MM.1S (cell line): ENCODE measurements around the gene IREB2.
A peak's percentile ranks its signal among the peaks of the same experiment; 100 is the strongest.

Experiments
- DNase-seq: peaks from one replicate; pipeline ENCODE4 v3.0.0-alpha.2; 2015
- H2AFZ ChIP-seq: fragments of 300-600 bp; sonication (generic); 2 replicates; pipeline ENCODE4 v1.6.0; 2016; ENCODE audit warnings: antibody characterized with exemption, low read length
- H3F3A ChIP-seq: fragments of 300-600 bp; sonication (generic); 2 replicates; pipeline ENCODE4 v1.6.1; 2016; ENCODE audit warnings: mild to moderate bottlenecking, antibody characterized with exemption, low read length, moderate library complexity, mixed read lengths; ENCODE audit not compliant: insufficient read depth
- H3K27ac ChIP-seq: fragments of 300-600 bp; sonication (generic); 2 replicates; pipeline ENCODE4 v1.5.1; 2016; ENCODE audit warnings: mild to moderate bottlenecking, low read length
- H3K27me3 ChIP-seq: fragments of 300-600 bp; sonication (generic); replicated peaks from 2 replicates; pipeline ENCODE4 v1.6.0; 2016; ENCODE audit warnings: low read length; ENCODE audit not compliant: insufficient read depth
- H3K36me3 ChIP-seq: fragments of 300-600 bp; sonication (generic); replicated peaks from 2 replicates; pipeline ENCODE4 v1.6.1; 2016; ENCODE audit warnings: mild to moderate bottlenecking, low read length, mixed read lengths; ENCODE audit not compliant: insufficient read depth
- H3K4me1 ChIP-seq: fragments of 300-600 bp; sonication (generic); 2 replicates; pipeline ENCODE4 v1.6.1; 2016; ENCODE audit warnings: low read length, mixed read lengths
- H3K4me2 ChIP-seq: fragments of 300-600 bp; sonication (generic); 2 replicates; pipeline ENCODE4 v1.6.0; 2016; ENCODE audit warnings: low read depth, low read length
- H3K4me3 ChIP-seq: fragments of 300-600 bp; sonication (generic); 2 replicates; pipeline ENCODE4 v1.5.1; 2016; ENCODE audit warnings: low read length, mixed read lengths
- H3K79me2 ChIP-seq: fragments of 300-600 bp; sonication (generic); 2 replicates; pipeline ENCODE4 v1.6.1; 2016; ENCODE audit warnings: mixed run types, low read length, mixed read lengths
- H3K9ac ChIP-seq: fragments of 300-600 bp; sonication (generic); 2 replicates; pipeline ENCODE4 v1.6.1; 2016; ENCODE audit warnings: low read length, mixed read lengths
- H3K9me2 ChIP-seq: fragments of 300-600 bp; sonication (generic); replicated peaks from 2 replicates; pipeline ENCODE4 v1.6.1; 2016; ENCODE audit warnings: mild to moderate bottlenecking, low read length, mixed read lengths; ENCODE audit not compliant: insufficient read depth
- H3K9me3 ChIP-seq: fragments of 300-600 bp; sonication (generic); replicated peaks from 2 replicates; pipeline ENCODE4 v1.6.1; 2016; ENCODE audit warnings: mild to moderate bottlenecking, low read length, mixed read lengths; ENCODE audit not compliant: insufficient read depth
- H4K20me1 ChIP-seq: fragments of 300-600 bp; sonication (generic); 2 replicates; pipeline ENCODE4 v1.6.1; 2016; ENCODE audit warnings: mild to moderate bottlenecking, low read length, moderate library complexity, mixed read lengths; ENCODE audit not compliant: insufficient read depth
- EZH2 ChIP-seq: fragments of 300-600 bp; sonication (generic); optimal IDR thresholded peaks from 2 replicates; pipeline ENCODE3; 2017; ENCODE audit warnings: low read depth, mild to moderate bottlenecking, antibody characterized with exemption, low read length, mixed read lengths
- EZH2phosphoT487 ChIP-seq: fragments of 300-600 bp; sonication (generic); IDR thresholded peaks from 2 replicates; pipeline ENCODE4 v1.6.1; 2018; ENCODE audit warnings: antibody characterized with exemption, low read length
- TF ChIP-seq, protein P1 (sequence below): fragments of 300-600 bp; sonication (generic); IDR thresholded peaks from 2 replicates; pipeline ENCODE4 v1.5.1; 2016; ENCODE audit warnings: antibody characterized with exemption, low read length, mixed read lengths

The IREB2 gene

DNA sequence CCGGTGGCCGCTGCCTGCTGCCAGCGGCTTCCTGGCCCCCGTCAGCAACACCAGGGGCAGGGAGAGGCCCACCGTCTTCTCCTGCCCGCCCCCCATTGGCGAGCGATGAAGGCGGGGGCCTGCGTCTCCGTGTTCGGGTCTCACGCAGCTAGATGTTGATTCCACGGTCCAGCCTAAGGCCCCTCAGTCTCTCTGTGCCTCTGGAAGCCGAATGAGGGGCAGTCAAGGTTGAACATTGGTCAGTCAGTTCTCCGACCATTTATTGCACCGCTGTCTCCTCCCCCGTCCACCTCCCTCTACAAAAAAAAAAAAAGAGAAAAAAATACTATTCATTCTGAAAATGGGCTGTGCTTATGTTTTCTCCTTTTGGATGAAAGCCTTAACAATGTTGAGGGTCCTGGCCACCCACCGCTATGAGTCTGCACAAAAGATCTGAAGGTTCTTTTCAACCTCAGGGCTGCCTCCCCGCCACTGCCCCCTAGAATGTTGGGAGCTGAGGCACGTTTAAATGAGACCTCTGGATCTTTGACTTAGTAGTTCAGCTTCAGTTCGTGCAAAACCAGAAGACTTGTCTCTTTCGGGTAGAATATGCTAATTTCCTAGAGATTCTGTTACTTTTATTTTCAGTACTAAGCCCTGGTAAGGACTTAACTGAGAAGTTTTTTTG lies 736 bp downstream of the IREB2 start:
- TF ChIP-seq EZH2phosphoT487 (no peak), EZH2 (no peak)
- TF ChIP-seq, protein P1, sequence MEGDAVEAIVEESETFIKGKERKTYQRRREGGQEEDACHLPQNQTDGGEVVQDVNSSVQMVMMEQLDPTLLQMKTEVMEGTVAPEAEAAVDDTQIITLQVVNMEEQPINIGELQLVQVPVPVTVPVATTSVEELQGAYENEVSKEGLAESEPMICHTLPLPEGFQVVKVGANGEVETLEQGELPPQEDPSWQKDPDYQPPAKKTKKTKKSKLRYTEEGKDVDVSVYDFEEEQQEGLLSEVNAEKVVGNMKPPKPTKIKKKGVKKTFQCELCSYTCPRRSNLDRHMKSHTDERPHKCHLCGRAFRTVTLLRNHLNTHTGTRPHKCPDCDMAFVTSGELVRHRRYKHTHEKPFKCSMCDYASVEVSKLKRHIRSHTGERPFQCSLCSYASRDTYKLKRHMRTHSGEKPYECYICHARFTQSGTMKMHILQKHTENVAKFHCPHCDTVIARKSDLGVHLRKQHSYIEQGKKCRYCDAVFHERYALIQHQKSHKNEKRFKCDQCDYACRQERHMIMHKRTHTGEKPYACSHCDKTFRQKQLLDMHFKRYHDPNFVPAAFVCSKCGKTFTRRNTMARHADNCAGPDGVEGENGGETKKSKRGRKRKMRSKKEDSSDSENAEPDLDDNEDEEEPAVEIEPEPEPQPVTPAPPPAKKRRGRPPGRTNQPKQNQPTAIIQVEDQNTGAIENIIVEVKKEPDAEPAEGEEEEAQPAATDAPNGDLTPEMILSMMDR, result peak; percentile 25
- Histone ChIP-seq H3K27me3 (no peaks in the 10 kb centered on the region), H3K9me3 (no peaks in the 10 kb centered on the region), H3F3A (no peaks in the 10 kb centered on the region), H3K27ac (peak overlapping the region; percentile 62; the same call in 1 of the 2 replicates), H3K4me1 (0 out of 2 replicates have a peak, but pooled peaks cover 6% of the 10 kb centered on the region), H3K9me2 (no peaks in the 10 kb centered on the region), H2AFZ (peak overlapping the region; percentile 79), H3K79me2 (peaks cover 56% of the 10 kb centered on the region), H3K4me2 (peak overlapping the region; percentile 63), H3K4me3 (peak overlapping the region; percentile 95), H3K9ac (peak overlapping the region; percentile 99), H3K36me3 (peaks cover 10% of the 10 kb centered on the region; the same call in 1 of the 2 replicates), H4K20me1 (peaks cover 9% of the 10 kb centered on the region; the same call in 1 of the 2 replicates)
- DNase-seq, result peak; percentile 49

DNA sequence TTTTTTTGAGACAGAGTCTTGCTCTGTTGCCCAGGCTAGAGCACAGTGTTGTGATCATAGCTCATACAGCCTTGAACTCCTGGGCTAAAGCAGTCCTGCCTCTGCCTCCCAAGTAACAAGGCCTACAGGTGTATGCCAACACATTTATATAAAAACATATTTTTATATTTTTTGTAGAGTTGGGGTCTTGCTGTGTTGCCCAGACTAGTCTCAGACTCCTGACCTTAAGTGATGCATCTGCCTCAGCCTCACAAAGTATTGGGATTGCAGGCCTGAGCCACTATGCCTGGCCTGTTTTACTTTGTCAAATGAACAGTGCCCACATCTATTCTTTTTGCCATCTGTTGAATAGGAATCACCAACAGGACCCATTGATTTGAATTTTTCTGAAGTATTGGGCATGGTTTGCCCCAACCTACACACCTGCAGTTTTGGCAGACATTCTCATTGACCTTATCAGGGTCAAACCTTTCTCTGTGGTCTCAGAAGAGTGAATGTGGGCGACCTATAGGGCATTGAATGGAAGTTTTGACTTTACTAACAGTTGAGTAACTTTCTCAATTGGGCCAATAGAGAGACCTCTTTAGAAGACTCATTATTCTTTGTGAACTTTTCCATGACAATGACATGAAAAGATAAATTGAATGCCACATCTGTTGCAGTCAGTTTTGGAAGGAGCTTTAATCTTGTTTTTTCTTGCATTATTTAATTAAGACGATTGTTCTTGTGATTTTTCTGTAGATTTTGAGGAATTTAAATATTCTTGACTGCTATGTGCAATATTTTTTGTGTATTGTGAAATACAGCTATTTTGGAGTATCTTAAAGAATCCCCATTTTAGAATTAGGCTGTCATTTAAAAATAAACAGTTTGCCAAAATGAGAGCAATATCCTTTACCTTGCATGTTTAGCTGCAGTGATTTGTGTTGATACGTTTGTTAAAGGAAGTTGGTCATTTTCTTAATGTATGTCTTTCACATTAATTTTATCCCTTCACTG lies 2.7 kb downstream of the IREB2 start:
- Histone ChIP-seq H2AFZ (no peak overlapping the region), H3K9me3 (no peaks in the 10 kb centered on the region), H3K36me3 (peaks cover 10% of the 10 kb centered on the region; the same call in 1 of the 2 replicates), H3K79me2 (peaks cover 75% of the 10 kb centered on the region), H3K4me1 (0 out of 2 replicates have a peak, but pooled peaks cover 6% of the 10 kb centered on the region), H4K20me1 (peaks cover 9% of the 10 kb centered on the region; the same call in 1 of the 2 replicates), H3K9me2 (no peaks in the 10 kb centered on the region), H3F3A (no peaks in the 10 kb centered on the region), H3K4me2 (no peak overlapping the region), H3K27me3 (no peaks in the 10 kb centered on the region), H3K9ac (no peak overlapping the region), H3K4me3 (no peak overlapping the region), H3K27ac (no peak overlapping the region)
- no peak for DNase-seq
- TF ChIP-seq EZH2phosphoT487 (no peak), EZH2 (no peak)
- TF ChIP-seq, protein P1, result no peak

DNA sequence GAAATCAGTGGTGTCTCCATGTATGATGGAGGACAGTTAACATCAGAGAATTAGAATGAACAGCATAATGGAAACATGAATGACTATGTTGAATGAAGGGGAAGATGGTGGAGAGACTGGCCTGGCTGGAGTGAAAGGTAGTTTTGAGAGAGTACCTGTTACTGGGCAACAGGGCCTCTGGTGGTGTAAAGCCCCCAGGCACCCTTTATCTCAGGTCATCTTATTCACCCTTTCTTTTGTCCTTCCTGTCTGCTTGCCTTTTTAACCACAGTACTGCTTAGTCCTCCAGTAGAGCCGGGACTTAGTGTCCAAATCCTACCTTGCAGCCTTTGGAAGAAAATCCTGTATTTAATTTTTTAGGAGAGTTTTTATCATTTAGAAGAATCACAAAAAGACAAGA lies 6.2 kb downstream of the IREB2 start:
- peaks cover 12% of the 10 kb centered on the region for H4K20me1 ChIP-seq

More for the DNA sequence above, 6.2 kb downstream of the IREB2 start:
- Histone ChIP-seq H3K79me2 (peaks cover 97% of the 10 kb centered on the region), H3K36me3 (peaks cover 17% of the 10 kb centered on the region; the same call in 1 of the 2 replicates), H3K4me3 (no peak overlapping the region), H3K9me3 (no peaks in the 10 kb centered on the region), H3K9ac (no peak overlapping the region), H3K27ac (no peak overlapping the region), H2AFZ (no peak overlapping the region), H3K4me1 (0 out of 2 replicates have a peak, but pooled peaks cover 3% of the 10 kb centered on the region), H3F3A (no peaks in the 10 kb centered on the region), H3K4me2 (no peak overlapping the region), H3K27me3 (no peaks in the 10 kb centered on the region), H3K9me2 (no peaks in the 10 kb centered on the region)
- DNase-seq, result no peak
- TF ChIP-seq, protein P1, result no peak
- no peak for TF ChIP-seq EZH2
- no peak for TF ChIP-seq EZH2phosphoT487
